Measurements from ENCODE around the gene POGLUT2.

DNA sequence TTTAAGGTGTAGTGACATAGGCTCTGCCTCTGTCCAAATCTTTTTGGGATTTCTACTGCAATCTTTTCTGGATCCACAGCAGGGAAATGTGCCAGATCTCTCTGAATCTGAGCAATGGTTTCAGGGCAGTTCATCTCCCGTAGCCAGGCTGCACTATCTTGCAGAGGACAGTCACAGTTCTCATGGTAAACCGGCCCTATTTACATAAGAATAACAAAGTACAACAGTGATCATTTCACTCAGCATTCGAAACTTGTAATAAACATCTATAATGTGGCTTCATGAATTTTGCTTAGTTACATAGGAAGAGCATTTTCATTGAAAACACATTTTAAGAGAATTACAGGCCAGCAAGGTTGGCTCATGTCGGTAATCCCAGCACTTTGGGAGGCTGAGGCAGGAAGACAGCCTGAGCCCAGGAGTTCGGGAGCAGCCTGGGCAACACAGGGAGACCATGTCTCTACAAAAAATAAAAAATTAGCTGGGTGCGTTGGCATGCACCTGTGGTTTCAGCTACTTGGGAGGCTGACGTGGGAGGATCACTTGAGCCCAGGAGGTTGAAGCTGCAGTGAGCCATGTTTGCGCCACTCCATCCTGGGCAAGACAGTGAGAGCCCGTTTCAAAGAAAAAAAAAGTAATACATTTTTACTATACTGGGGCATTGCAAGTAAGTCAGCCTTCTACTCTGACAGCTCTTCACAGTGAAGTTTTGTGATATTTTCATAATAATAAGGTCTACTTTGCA, 5.0 kb downstream of the POGLUT2 start:
- TF ChIP-seq CTCF (conservative IDR thresholded peaks at IDR 0.05) (no peak), EZH2 (IDR thresholded peaks at IDR 0.05; ENCODE audit: low read depth) (no peak)

Measured in PC-9 (cell line).